ENCODE measurements around the gene CCN6.

CCN6 gene

GRCh38 chr6:112114577-112115223 lies 60.8 kb downstream of the CCN6 start:
- no peak for DNase-seq (ENCODE audit: low read depth in 2 of 2)

GRCh38 chr6:112116221-112116620 lies 62.3 kb downstream of the CCN6 start:
- DNase-seq (ENCODE audit: low read depth in 2 of 2): no peak

- no peak for DNase-seq (ENCODE audit: low read depth in 2 of 2)
Observed at GRCh38 chr6:112117554-112117953, 63.6 kb downstream of the CCN6 start.

- no peak for DNase-seq (ENCODE audit: low read depth in 2 of 2)
Observed at GRCh38 chr6:112118034-112118433, 64.1 kb downstream of the CCN6 start.

Data from activated CD4-positive, alpha-beta T cell treated with anti-CD3 and anti-CD28 coated beads for 24 hours (primary cell).